ENCODE measurements around the gene KRT2. TPM values are rescaled to one million over a fixed set of nuclear protein-coding genes. Genes with fewer than 3 reads are reported as not detected.

KRT2 gene
- total and polyA plus RNA-seq, 4 donors = not detected

DNA sequence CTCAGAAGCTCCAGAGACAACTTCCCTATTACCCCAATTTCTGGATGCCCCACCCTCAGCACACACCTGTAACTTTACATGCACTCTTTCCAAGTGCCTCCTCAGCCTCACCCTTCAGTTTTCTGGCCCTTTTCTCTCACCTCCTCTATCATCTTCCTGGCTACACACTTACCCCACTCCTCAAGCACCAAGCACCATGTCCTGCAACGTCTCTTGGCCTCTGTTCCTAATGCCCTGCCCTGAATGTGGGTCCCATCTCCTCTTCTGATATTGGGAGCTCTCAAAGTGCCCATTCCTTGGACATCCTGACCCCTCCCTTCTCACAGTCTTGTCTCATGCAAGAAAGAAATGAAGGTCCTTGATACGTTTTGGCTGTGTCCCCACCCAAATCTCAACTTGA, 51.9 kb downstream of the KRT2 start:
- peaks cover 0 to 7% (median 1%) of the 10 kb centered on the region in 4 donors for H3K27me3 ChIP-seq (ENCODE audit: control insufficient read depth in 4 of 4, insufficient read depth in 4 of 4, low read length in 3 of 4)
- DNase-seq (ENCODE audit: low spot score) = no peak

DNA sequence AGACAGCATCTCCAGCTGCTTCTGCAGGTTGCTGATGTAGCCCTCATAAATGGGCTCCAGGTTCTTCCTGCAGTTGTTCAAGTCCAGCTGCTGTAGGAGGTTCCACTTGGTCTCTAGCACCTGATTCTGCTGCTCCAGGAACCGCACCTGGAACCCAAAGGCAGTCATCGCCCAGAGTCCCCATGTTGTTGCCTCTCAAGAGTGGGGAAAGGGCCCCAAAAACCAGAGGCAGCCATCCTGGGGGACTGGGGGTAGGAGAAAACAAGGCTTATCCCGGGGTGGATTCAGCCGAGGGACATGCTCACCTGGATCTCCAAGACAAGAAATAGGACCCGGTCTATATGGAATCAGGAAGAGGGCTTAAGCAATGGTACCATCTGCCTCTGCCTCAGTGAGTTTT, 53.0 kb downstream of the KRT2 start:
- Histone ChIP-seq H3K9ac (ENCODE audit: low read depth in 1 of 2, low read length in 2 of 2) (no peak overlapping the region), H3K27me3 (ENCODE audit: control insufficient read depth in 4 of 4, insufficient read depth in 4 of 4, low read length in 3 of 4) (peaks cover 0 to 7% (median 1%) of the 10 kb centered on the region in 4 donors), H3K27ac (ENCODE audit: low read depth in 1 of 2, low read length in 2 of 2) (no peak overlapping the region), H3K4me3 (ENCODE audit: low read depth in 1 of 3, low read length in 3 of 3) (no peak overlapping the region), H3K4me1 (ENCODE audit: control insufficient read depth in 4 of 4, insufficient read depth in 4 of 4, low read length in 3 of 4) (no peaks in the 10 kb centered on the region), H3K36me3 (ENCODE audit: control insufficient read depth in 4 of 4, insufficient read depth in 3 of 4, low read depth in 1 of 4, low read length in 3 of 4) (no peaks in the 10 kb centered on the region), H3K9me3 (ENCODE audit: control insufficient read depth in 4 of 4, low read length in 3 of 4) (no peaks in the 10 kb centered on the region)
- WGBS = 83% methylated on average over 5 of the region's 5 CpGs
- no peak for DNase-seq (ENCODE audit: low spot score)
- TF ChIP-seq, protein P1, sequence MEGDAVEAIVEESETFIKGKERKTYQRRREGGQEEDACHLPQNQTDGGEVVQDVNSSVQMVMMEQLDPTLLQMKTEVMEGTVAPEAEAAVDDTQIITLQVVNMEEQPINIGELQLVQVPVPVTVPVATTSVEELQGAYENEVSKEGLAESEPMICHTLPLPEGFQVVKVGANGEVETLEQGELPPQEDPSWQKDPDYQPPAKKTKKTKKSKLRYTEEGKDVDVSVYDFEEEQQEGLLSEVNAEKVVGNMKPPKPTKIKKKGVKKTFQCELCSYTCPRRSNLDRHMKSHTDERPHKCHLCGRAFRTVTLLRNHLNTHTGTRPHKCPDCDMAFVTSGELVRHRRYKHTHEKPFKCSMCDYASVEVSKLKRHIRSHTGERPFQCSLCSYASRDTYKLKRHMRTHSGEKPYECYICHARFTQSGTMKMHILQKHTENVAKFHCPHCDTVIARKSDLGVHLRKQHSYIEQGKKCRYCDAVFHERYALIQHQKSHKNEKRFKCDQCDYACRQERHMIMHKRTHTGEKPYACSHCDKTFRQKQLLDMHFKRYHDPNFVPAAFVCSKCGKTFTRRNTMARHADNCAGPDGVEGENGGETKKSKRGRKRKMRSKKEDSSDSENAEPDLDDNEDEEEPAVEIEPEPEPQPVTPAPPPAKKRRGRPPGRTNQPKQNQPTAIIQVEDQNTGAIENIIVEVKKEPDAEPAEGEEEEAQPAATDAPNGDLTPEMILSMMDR (IDR thresholded peaks at IDR 0.05; ENCODE audit: low read depth, low read length, missing input control) = no peak
- TF ChIP-seq FOXA1 (IDR thresholded peaks at IDR 0.05) (no peak), NR2F2 (IDR thresholded peaks at IDR 0.05) (no peak)
- TF ChIP-seq, protein P2, sequence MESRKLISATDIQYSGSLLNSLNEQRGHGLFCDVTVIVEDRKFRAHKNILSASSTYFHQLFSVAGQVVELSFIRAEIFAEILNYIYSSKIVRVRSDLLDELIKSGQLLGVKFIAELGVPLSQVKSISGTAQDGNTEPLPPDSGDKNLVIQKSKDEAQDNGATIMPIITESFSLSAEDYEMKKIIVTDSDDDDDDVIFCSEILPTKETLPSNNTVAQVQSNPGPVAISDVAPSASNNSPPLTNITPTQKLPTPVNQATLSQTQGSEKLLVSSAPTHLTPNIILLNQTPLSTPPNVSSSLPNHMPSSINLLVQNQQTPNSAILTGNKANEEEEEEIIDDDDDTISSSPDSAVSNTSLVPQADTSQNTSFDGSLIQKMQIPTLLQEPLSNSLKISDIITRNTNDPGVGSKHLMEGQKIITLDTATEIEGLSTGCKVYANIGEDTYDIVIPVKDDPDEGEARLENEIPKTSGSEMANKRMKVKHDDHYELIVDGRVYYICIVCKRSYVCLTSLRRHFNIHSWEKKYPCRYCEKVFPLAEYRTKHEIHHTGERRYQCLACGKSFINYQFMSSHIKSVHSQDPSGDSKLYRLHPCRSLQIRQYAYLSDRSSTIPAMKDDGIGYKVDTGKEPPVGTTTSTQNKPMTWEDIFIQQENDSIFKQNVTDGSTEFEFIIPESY (IDR thresholded peaks at IDR 0.05) = no peak

More for the DNA sequence above, 51.9 kb downstream of the KRT2 start:
- TF ChIP-seq HNF4A (conservative IDR thresholded peaks at IDR 0.05) (no peak), YY1 (IDR thresholded peaks at IDR 0.05) (no peak), RXRA (IDR thresholded peaks at IDR 0.05) (no peak), TAF1 (conservative IDR thresholded peaks at IDR 0.05) (no peak), HNF4G (IDR thresholded peaks at IDR 0.05) (no peak), NR2F2 (IDR thresholded peaks at IDR 0.05) (no peak), SP1 (IDR thresholded peaks at IDR 0.05) (no peak), FOXA2 (IDR thresholded peaks at IDR 0.05) (no peak)
- TF ChIP-seq, protein P1 (IDR thresholded peaks at IDR 0.05; ENCODE audit: low read depth, low read length, missing input control) = no peak
- no peaks in the 10 kb centered on the region for H3K4me1 ChIP-seq (ENCODE audit: control insufficient read depth in 4 of 4, insufficient read depth in 4 of 4, low read length in 3 of 4)
- no peaks in the 10 kb centered on the region for H3K36me3 ChIP-seq (ENCODE audit: control insufficient read depth in 4 of 4, insufficient read depth in 3 of 4, low read depth in 1 of 4, low read length in 3 of 4)
- WGBS = 54% methylated on average over 2 of the region's 2 CpGs
- no peak overlapping the region for H3K9ac ChIP-seq (ENCODE audit: low read depth in 1 of 2, low read length in 2 of 2)
- no peaks in the 10 kb centered on the region for H3K9me3 ChIP-seq (ENCODE audit: control insufficient read depth in 4 of 4, low read length in 3 of 4)
- H3K27ac ChIP-seq (ENCODE audit: low read depth in 1 of 2, low read length in 2 of 2) = no peak overlapping the region
- H3K4me3 ChIP-seq (ENCODE audit: low read depth in 1 of 3, low read length in 3 of 3) = no peak overlapping the region

Other genes with a start within 250 kb of the KRT2 start
- not detected for gene KRT82, start 245.9 kb downstream of the KRT2 start, total RNA-seq
- not detected for gene KRT82, start 245.9 kb downstream of the KRT2 start, polyA plus RNA-seq
- not detected for gene KRT75, start 217.8 kb downstream of the KRT2 start, total RNA-seq
- gene KRT75, start 217.8 kb downstream of the KRT2 start, polyA plus RNA-seq = not detected
- gene KRT6B, start 200.1 kb downstream of the KRT2 start, total RNA-seq = under 1 TPM in 1 of 2 donors, not detected in 1; 0.23 TPM
- gene KRT6B, start 200.1 kb downstream of the KRT2 start, polyA plus RNA-seq = not detected
- gene KRT6C, start 178.4 kb downstream of the KRT2 start, total RNA-seq = under 1 TPM in 1 of 2 donors, not detected in 1; 0.61 TPM
- not detected for gene KRT6C, start 178.4 kb downstream of the KRT2 start, polyA plus RNA-seq
- under 1 TPM in 1 of 2 donors, not detected in 1; 0.05 TPM for gene KRT6A, start 159.0 kb downstream of the KRT2 start, total RNA-seq
- under 1 TPM in 1 of 2 donors, not detected in 1; 0.02 TPM for gene KRT6A, start 159.0 kb downstream of the KRT2 start, polyA plus RNA-seq
- gene KRT5, start 131.8 kb downstream of the KRT2 start, total RNA-seq = not detected
- gene KRT5, start 131.8 kb downstream of the KRT2 start, polyA plus RNA-seq = under 1 TPM in 1 of 2 donors, not detected in 1; 0.08 TPM
- gene KRT71, start 99.1 kb downstream of the KRT2 start, total RNA-seq = not detected
- not detected for gene KRT71, start 99.1 kb downstream of the KRT2 start, polyA plus RNA-seq
- not detected for gene KRT74, start 78.4 kb downstream of the KRT2 start, total RNA-seq
- not detected for gene KRT74, start 78.4 kb downstream of the KRT2 start, polyA plus RNA-seq
- gene KRT72, start 50.7 kb downstream of the KRT2 start, total RNA-seq = not detected
- not detected for gene KRT72, start 50.7 kb downstream of the KRT2 start, polyA plus RNA-seq
- not detected for gene KRT73, start 33.7 kb downstream of the KRT2 start, total RNA-seq
- not detected for gene KRT73, start 33.7 kb downstream of the KRT2 start, polyA plus RNA-seq
- 1 to 10 TPM in 1 of 2 donors, not detected in 1; 2.7 TPM for gene KRT1, start 28.2 kb upstream of the KRT2 start, total RNA-seq
- under 1 TPM in 1 of 2 donors, not detected in 1; 0.14 TPM for gene KRT1, start 28.2 kb upstream of the KRT2 start, polyA plus RNA-seq
- not detected for gene KRT77, start 51.3 kb upstream of the KRT2 start, total RNA-seq
- not detected for gene KRT77, start 51.3 kb upstream of the KRT2 start, polyA plus RNA-seq
- gene KRT76, start 125.1 kb upstream of the KRT2 start, total RNA-seq = not detected
- gene KRT76, start 125.1 kb upstream of the KRT2 start, polyA plus RNA-seq = not detected
- not detected for gene KRT3, start 143.9 kb upstream of the KRT2 start, total RNA-seq
- not detected for gene KRT3, start 143.9 kb upstream of the KRT2 start, polyA plus RNA-seq
- under 1 TPM in 1 of 2 donors, not detected in 1; 0.05 TPM for gene KRT4, start 161.9 kb upstream of the KRT2 start, total RNA-seq
- gene KRT4, start 161.9 kb upstream of the KRT2 start, polyA plus RNA-seq = under 1 TPM in 1 of 2 donors, not detected in 1; 0.23 TPM
- not detected for gene KRT79, start 182.1 kb upstream of the KRT2 start, total RNA-seq
- not detected for gene KRT79, start 182.1 kb upstream of the KRT2 start, polyA plus RNA-seq
- not detected for gene KRT78, start 196.8 kb upstream of the KRT2 start, total RNA-seq
- gene KRT78, start 196.8 kb upstream of the KRT2 start, polyA plus RNA-seq = under 1 TPM in 1 of 2 donors, not detected in 1; 0.06 TPM

Data from liver (tissue), 9 donors.